HG02571 (cell line): ENCODE data around the gene FUT9.
"Not testable (repeated sequence)": the region's sequence is repeated elsewhere in the genome, so short reads cannot be mapped to it uniquely, and the experiment has no call there.

Experiments used
- ATAC-seq: cut with Tn5 transposase; IDR thresholded peaks from one replicate; pipeline ENCODE4 v1.9.1; 2021; ENCODE audit warnings: mild to moderate bottlenecking, moderate library complexity; ENCODE audit not compliant: unreplicated experiment

The FUT9 gene

GRCh38 chr6:96171112-96171511 lies 155.3 kb downstream of the FUT9 start:
- ATAC-seq, result no peak

GRCh38 chr6:96184798-96185197 lies 169.0 kb downstream of the FUT9 start:
- no peak for ATAC-seq

- ATAC-seq, result no peak
These were observed 170.3 kb downstream of the FUT9 start for GRCh38 chr6:96186094-96186493.

- no peak for ATAC-seq
These were observed 170.9 kb downstream of the FUT9 start for GRCh38 chr6:96186516-96187195.

- no peak for ATAC-seq
These were observed 178.9 kb downstream of the FUT9 start for GRCh38 chr6:96194675-96195074.

- no peak for ATAC-seq
These were observed 179.5 kb downstream of the FUT9 start for GRCh38 chr6:96195272-96195671.

- no peak for ATAC-seq
These were observed 180.9 kb downstream of the FUT9 start for GRCh38 chr6:96196633-96197032.

- no peak for ATAC-seq
These were observed 181.5 kb downstream of the FUT9 start for GRCh38 chr6:96197241-96197640.

GRCh38 chr6:96202571-96202970 lies 186.8 kb downstream of the FUT9 start:
- no peak for ATAC-seq

- no peak for ATAC-seq
These were observed 195.6 kb downstream of the FUT9 start for GRCh38 chr6:96211341-96211740.

- no peak for ATAC-seq
These were observed 196.3 kb downstream of the FUT9 start for GRCh38 chr6:96212066-96212465.

- no peak for ATAC-seq
These were observed 198.0 kb downstream of the FUT9 start for GRCh38 chr6:96213784-96214183.

GRCh38 chr6:96223695-96224094 lies 207.9 kb downstream of the FUT9 start:
- no peak for ATAC-seq

GRCh38 chr6:96227135-96227534 lies 211.4 kb downstream of the FUT9 start:
- no peak for ATAC-seq

GRCh38 chr6:96234444-96234843 lies 218.7 kb downstream of the FUT9 start:
- no peak for ATAC-seq

GRCh38 chr6:96235927-96236326 lies 220.2 kb downstream of the FUT9 start:
- no peak for ATAC-seq

GRCh38 chr6:96236471-96236870 lies 220.7 kb downstream of the FUT9 start:
- no peak for ATAC-seq

GRCh38 chr6:96237638-96238347 lies 222.0 kb downstream of the FUT9 start:
- no peak for ATAC-seq

- no peak for ATAC-seq
These were observed 230.8 kb downstream of the FUT9 start for GRCh38 chr6:96246563-96246962.

- no peak for ATAC-seq
These were observed 234.0 kb downstream of the FUT9 start for GRCh38 chr6:96249755-96250154.

GRCh38 chr6:96257751-96258150 lies 242.0 kb downstream of the FUT9 start:
- no peak for ATAC-seq

- ATAC-seq, result not testable (repeated sequence)
These were observed 245.1 kb downstream of the FUT9 start for GRCh38 chr6:96260787-96261430.
